SK-N-SH (cell line): Measurements from ENCODE around the gene GAB4. TPM values are rescaled to one million over a fixed set of nuclear protein-coding genes. Genes with fewer than 3 reads are reported as not detected.
"Not testable (repeated sequence)": the region's sequence is repeated elsewhere in the genome, so short reads cannot be mapped to it uniquely, and the experiment has no call there.

Experiments
- CTCF ChIA-PET: fragments of 300-600, 350-600 bp; formaldehyde crosslinking; extraction: SDS; loops from one replicate; lab custom pipeline; 2021; lab: Yijun Ruan, JAX
- POLR2A ChIA-PET: fragments of 350-600 bp; sonication (Branson Sonifier 250); formaldehyde crosslinking; extraction: SDS; loops from one replicate; lab custom pipeline; 2020; ENCODE audit warnings: antibody characterized with exemption, inconsistent platforms; lab: Yijun Ruan, JAX
- DNase-seq: peaks from one replicate; pipeline ENCODE4 v3.0.0; 2012
- H2AFZ ChIP-seq: fragments of 200-600 bp; sonication (generic); 2 replicates; pipeline ENCODE4 v1.8.1; 2016; ENCODE audit warnings: antibody characterized with exemption, mild to moderate bottlenecking, low read depth
- H3F3A ChIP-seq: fragments of 200-600 bp; sonication (generic); replicated peaks from 2 replicates; pipeline ENCODE3; 2016; ENCODE audit warnings: antibody characterized with exemption, mild to moderate bottlenecking; ENCODE audit not compliant: insufficient read depth
- H3K27ac ChIP-seq, 2 experiments: fragments of 200-500 bp in 1 of 2; fragments of 200-600 bp in 1 of 2; sonication (Bioruptor generic) in 1 of 2; sonication (generic), shearing (Covaris generic) in 1 of 2; 2 replicates each; pipeline versions ENCODE4 v1.5.1 to v1.6.1; 2014 to 2016; ENCODE audit warnings: low read depth in 2 of 2, inconsistent platforms in 1 of 2, low read length in 1 of 2, mild to moderate bottlenecking in 1 of 2, mixed read lengths in 1 of 2
- H3K27me3 ChIP-seq: fragments of 200-600 bp; sonication (generic), shearing (Covaris generic); 2 replicates; pipeline ENCODE4 v1.6.1; 2016; ENCODE audit warnings: mixed run types; ENCODE audit not compliant: insufficient read depth
- H3K36me3 ChIP-seq, 2 experiments: fragments of 200-500 bp in 1 of 2; fragments of 200-600 bp in 1 of 2; sonication (Bioruptor generic) in 1 of 2; sonication (generic) in 1 of 2; replicated peaks in 1 of 2; 2 replicates each; pipeline versions ENCODE3 to v1.5.1; 2014 to 2016; ENCODE audit warnings: low read length in 1 of 2, mild to moderate bottlenecking in 1 of 2; ENCODE audit not compliant: insufficient read depth in 2 of 2, control insufficient read depth in 1 of 2
- H3K4me1 ChIP-seq, 2 experiments: fragments of 200-500 bp in 1 of 2; fragments of 200-600 bp in 1 of 2; sonication (Bioruptor generic) in 1 of 2; sonication (generic), shearing (Covaris generic) in 1 of 2; 2 replicates each; pipeline versions ENCODE4 v1.5.1 to v1.6.1; 2014 to 2016; ENCODE audit warnings: low read depth in 1 of 2, low read length in 1 of 2, mixed run types in 1 of 2; ENCODE audit not compliant: insufficient read depth in 2 of 2, control insufficient read depth in 1 of 2
- H3K4me2 ChIP-seq: fragments of 200-600 bp; sonication (generic), shearing (Covaris generic); 2 replicates; pipeline ENCODE4 v1.6.1; 2017; ENCODE audit warnings: mixed run types
- H3K4me3 ChIP-seq, 2 experiments: fragments of 200-500 bp in 1 of 2; fragments of 200-600 bp in 1 of 2; sonication (Bioruptor generic) in 1 of 2; sonication (generic), shearing (Covaris generic) in 1 of 2; 2 replicates each; pipeline versions ENCODE4 v1.5.1 to v1.8.1; 2014 to 2016; ENCODE audit warnings: low read depth in 2 of 2, inconsistent platforms in 1 of 2, low read length in 1 of 2, mild to moderate bottlenecking in 1 of 2, mixed read lengths in 1 of 2, moderate library complexity in 1 of 2
- H3K79me2 ChIP-seq: fragments of 200-600 bp; sonication (generic); 2 replicates; pipeline ENCODE4 v1.8.1; 2017; ENCODE audit warnings: mild to moderate bottlenecking; ENCODE audit not compliant: insufficient read depth
- H3K9ac ChIP-seq: fragments of 200-600 bp; sonication (generic); 2 replicates; pipeline ENCODE4 v1.6.1; 2017; ENCODE audit warnings: mixed run types
- H3K9me2 ChIP-seq: fragments of 200-600 bp; sonication (generic); 2 replicates; pipeline ENCODE4 v1.6.1; 2017; ENCODE audit warnings: mixed run types
- H3K9me3 ChIP-seq: fragments of 200-600 bp; sonication (generic); 2 replicates; pipeline ENCODE4 v1.6.1; 2017; ENCODE audit warnings: mixed run types, mild to moderate bottlenecking, moderate library complexity
- H4K20me1 ChIP-seq: fragments of 200-600 bp; sonication (generic); 2 replicates; pipeline ENCODE4 v1.6.1; 2017; ENCODE audit warnings: mild to moderate bottlenecking, mixed run types; ENCODE audit not compliant: insufficient read depth
- EZH2phosphoT487 ChIP-seq: fragments of 200-600 bp; sonication (generic); IDR thresholded peaks from 2 replicates; pipeline ENCODE4 v1.6.1; 2017; ENCODE audit warnings: low read depth, mixed run types, mild to moderate bottlenecking, antibody characterized with exemption, moderate library complexity, borderline replicate concordance
- FOXJ3 ChIP-seq: sonication (generic); formaldehyde crosslinking; IDR thresholded peaks from 2 replicates; pipeline ENCODE4 v1.5.1; 2020; ENCODE audit warnings: mild to moderate bottlenecking, missing genetic modification reagents
- FOXM1 ChIP-seq: IDR thresholded peaks from 2 replicates; pipeline ENCODE4 v1.4.0; 2012; ENCODE audit warnings: low read depth, mild to moderate bottlenecking
- USF1 ChIP-seq: IDR thresholded peaks from 2 replicates; pipeline ENCODE4 v1.4.0; 2012; ENCODE audit warnings: low read depth, borderline replicate concordance
- WGBS: methylation state at CpG from one replicate; pipeline ENCODE4 v1.1.6; 2017; ENCODE audit warnings: low lambda C conversion rate; 5-methylcytosine and 5-hydroxymethylcytosine counted together
- polyA plus RNA-seq, 3 experiments: library from polyadenylated mRNA; depleted of rRNA; stranded (reverse); fragments of >200 nt; gene quantifications; 2 replicates each; pipeline ENCODE4 v1.2.3, GENCODE V29; 2012

GAB4 gene
- polyA plus RNA-seq, 1 of the 3 experiments (the other 2 are of a cell fraction), result not detected

- H3K9me2 ChIP-seq, H3K36me3 ChIP-seq, H3K4me1 ChIP-seq, H3K4me3 ChIP-seq, H3K27ac ChIP-seq, DNase-seq, H3F3A ChIP-seq, H3K4me2 ChIP-seq, POLR2A ChIA-PET, H3K9ac ChIP-seq, H4K20me1 ChIP-seq, H3K9me3 ChIP-seq, CTCF ChIA-PET, H3K79me2 ChIP-seq, H2AFZ ChIP-seq: not testable (repeated sequence)
- peaks cover 12% of the 10 kb centered on the region; the same call in 1 of the 2 replicates for H3K27me3 ChIP-seq
- WGBS, result 23% methylated on average over 20 of the region's 56 CpGs
These were observed 29.1 kb upstream of the GAB4 start for GRCh38 chr22:17036842-17037711.

GRCh38 chr22:17035976-17036841 lies 28.2 kb upstream of the GAB4 start:
- H3K9me3 ChIP-seq, H3K27ac ChIP-seq, H3K4me3 ChIP-seq, H2AFZ ChIP-seq, H3K9ac ChIP-seq, H3K4me1 ChIP-seq, CTCF ChIA-PET, H3F3A ChIP-seq, H3K36me3 ChIP-seq, H4K20me1 ChIP-seq, H3K9me2 ChIP-seq, H3K79me2 ChIP-seq, DNase-seq, H3K4me2 ChIP-seq, POLR2A ChIA-PET: not testable (repeated sequence)
- 13% methylated on average over 37 of the region's 56 CpGs for WGBS
- H3K27me3 ChIP-seq, result peaks cover 12% of the 10 kb centered on the region; the same call in 1 of the 2 replicates

- H3K4me2 ChIP-seq, result no peak overlapping the region
- POLR2A ChIA-PET, result no interaction called here
- H3K9me3 ChIP-seq, result no peaks in the 10 kb centered on the region
- no peaks in the 10 kb centered on the region for H3F3A ChIP-seq
- TF ChIP-seq FOXJ3 (CRISPR knock-in tag), result no peak
- TF ChIP-seq EZH2phosphoT487, result no peak
- TF ChIP-seq USF1, result no peak
- TF ChIP-seq FOXM1, result no peak
- H4K20me1 ChIP-seq, result no peaks in the 10 kb centered on the region
- H3K9me2 ChIP-seq, result no peaks in the 10 kb centered on the region
- WGBS, result 11% methylated on average over 4 of the region's 4 CpGs
- CTCF ChIA-PET, result interaction anchor here (1.4 kb wide), 1 partner anchor 23 kb away, joined by 4 read pairs; no protein-coding TSS in a partner anchor
- no peaks in the 10 kb centered on the region for H3K79me2 ChIP-seq
- H3K27ac ChIP-seq, result no peak overlapping the region
- H2AFZ ChIP-seq, result no peak overlapping the region
- DNase-seq, result no peak
- H3K27me3 ChIP-seq, result peaks cover 12% of the 10 kb centered on the region; the same call in 1 of the 2 replicates
- no peak overlapping the region for H3K4me3 ChIP-seq
- H3K36me3 ChIP-seq, result no peaks in the 10 kb centered on the region
- no peak overlapping the region for H3K9ac ChIP-seq
- H3K4me1 ChIP-seq, result no peaks in the 10 kb centered on the region
These were observed 27.2 kb upstream of the GAB4 start for GRCh38 chr22:17035246-17035645.

GRCh38 chr22:17034532-17034931 lies 26.5 kb upstream of the GAB4 start:
- H3K27me3 ChIP-seq, result peaks cover 12% of the 10 kb centered on the region; the same call in 1 of the 2 replicates
- H3K27ac ChIP-seq, POLR2A ChIA-PET, H3F3A ChIP-seq, H3K4me3 ChIP-seq, H4K20me1 ChIP-seq, H3K9me2 ChIP-seq, H3K36me3 ChIP-seq, DNase-seq, H3K4me1 ChIP-seq, H2AFZ ChIP-seq, H3K9me3 ChIP-seq, H3K9ac ChIP-seq, H3K4me2 ChIP-seq, H3K79me2 ChIP-seq: not testable (repeated sequence)
- CTCF ChIA-PET, result interaction anchor here (1.4 kb wide), 1 partner anchor 24 kb away, joined by 4 read pairs; no protein-coding TSS in a partner anchor
- 8% methylated on average over 2 of the region's 2 CpGs for WGBS

GRCh38 chr22:17032277-17032676 lies 24.3 kb upstream of the GAB4 start:
- H3K4me1 ChIP-seq, H4K20me1 ChIP-seq, H3K9ac ChIP-seq, H3K36me3 ChIP-seq, POLR2A ChIA-PET, H3K27ac ChIP-seq, H3K79me2 ChIP-seq, H2AFZ ChIP-seq, H3F3A ChIP-seq, H3K4me3 ChIP-seq, DNase-seq, H3K4me2 ChIP-seq, CTCF ChIA-PET, H3K9me2 ChIP-seq, H3K9me3 ChIP-seq, H3K27me3 ChIP-seq: not testable (repeated sequence)
- 0% methylated on average over 2 of the region's 2 CpGs for WGBS
